CD4-positive, alpha-beta T cell treated with Interferon gamma for 1 hour (primary cell): Measurements from ENCODE around the gene FOXO1.

ENCODE experiments used
- DNase-seq: peaks from one replicate; pipeline ENCODE4 v3.0.0-alpha.2; 2020

The FOXO1 gene

DNA sequence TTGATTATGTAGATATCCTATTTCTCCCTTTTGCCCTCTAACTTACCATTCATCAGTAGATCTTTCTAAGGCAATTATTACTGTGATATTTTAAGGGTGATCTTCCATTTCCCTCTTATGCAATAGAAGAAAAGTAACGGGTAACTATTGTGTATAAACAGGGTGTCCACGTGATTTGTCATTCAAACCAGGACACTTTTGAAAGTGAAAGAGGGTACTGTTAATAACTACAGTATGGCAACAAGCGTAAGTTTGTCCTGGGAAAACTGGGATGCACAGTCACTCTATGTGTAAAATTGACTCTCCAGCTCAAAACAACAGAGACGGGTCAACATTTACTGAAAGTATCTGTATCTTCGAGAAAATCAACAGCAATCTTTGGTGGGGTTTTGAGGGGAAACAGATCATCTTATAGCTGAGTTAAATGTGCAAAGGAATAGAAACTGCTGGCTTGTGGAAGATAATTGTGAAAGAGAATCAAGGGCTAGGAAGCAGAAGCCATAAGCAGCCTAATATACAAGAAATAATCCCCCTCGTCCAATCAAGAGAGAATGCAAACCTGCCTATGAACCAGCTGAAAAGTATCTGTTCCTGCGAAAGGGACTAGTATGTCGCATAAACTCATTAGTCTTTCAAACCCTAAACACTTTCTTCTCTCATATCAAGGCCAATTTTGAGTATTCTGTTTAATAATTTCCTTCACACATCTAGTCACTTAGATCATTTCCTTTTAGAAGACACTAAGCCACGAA is 126.7 kb downstream of the FOXO1 start:
- no peak for DNase-seq

DNA sequence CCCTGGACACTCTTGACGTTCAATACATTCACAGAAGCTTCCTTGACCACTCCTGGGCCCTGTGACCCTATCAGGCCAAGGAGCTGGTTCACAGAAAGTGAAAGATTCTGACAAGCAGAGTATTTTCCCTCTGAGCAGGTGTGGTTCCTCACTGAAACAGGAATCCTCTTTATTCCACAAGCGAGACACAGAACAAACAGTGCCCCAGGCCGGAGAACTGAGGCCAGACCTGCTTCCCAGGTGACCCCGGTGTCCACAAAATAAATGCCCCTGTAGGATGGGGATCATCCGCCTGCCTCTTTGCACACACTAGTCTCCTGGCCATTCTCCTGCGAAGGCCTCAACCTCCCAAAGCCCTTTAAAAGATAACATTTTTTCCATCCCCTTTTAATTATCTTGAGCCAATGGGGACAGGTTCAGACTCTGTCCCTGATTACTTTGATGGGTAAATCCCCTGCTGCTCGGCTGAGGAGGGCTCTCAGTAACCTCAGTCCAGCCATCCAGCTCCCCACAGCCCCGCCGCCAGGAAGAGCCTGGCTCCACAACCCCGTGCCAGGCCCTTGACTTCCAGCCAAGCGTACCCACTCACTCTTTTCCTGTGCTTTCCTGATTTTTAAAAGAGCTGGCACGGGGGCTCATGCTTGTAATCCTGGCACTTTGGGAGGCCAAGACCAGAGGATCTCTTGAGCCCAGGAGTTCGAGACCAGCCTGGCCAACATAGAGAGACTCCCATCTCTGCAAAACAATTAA is 129.1 kb downstream of the FOXO1 start:
- DNase-seq = no peak

DNA sequence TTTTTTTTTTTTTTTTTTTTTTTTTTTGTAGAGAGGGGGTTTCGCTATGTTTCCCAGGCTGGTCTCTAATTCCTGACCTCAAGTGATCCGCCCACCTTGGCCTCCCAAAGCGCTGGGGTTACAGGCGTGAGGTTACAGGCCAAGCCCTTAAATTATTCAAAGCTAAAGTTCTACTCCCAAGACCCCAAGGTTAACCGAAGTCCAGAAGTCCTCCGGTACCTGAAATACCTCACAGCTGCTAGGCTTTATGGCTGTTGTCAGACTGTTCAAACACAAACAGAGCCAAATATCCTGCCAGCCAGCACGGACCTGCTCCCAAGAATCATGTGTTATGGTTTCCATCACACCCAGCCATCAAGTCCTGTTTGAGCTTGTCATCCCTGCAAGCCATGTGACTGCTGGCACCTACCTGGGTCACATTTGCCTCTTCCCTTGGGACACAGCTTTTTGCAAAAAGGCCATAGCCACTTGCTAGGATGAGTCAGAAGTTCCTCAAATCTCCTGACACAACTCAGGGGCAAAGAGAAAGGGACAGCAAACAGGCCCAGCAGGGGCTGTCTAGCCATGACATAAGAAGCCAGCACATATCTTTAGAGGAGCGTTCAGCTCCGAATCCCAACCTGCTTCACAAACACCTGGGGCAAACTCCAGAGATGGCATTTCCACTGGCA is 129.9 kb downstream of the FOXO1 start:
- no peak for DNase-seq

DNA sequence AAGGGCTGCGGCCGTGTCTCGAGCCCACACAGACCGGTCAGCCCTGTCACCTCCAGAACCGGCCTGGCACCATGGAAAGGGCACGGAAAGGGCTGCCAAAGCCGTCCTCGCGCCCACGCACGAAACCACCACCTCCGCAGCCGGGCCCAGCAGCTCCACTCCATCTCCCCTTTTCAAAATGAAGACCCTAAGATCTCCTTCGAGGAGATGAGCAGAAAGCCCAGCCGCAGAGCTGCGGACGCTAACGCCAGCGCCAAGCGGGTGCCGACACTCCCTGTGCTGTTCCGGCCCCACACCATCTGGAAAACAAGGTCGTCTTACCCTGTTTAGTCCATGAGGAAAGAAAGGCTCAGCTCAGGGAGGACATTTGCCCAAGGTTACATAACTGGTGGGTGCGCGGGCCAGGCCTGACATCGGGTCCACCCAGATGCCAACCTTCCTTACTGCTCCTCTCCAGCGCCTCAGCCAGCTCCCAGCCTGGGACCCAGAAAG is 131.1 kb downstream of the FOXO1 start:
- DNase-seq = no peak

DNA sequence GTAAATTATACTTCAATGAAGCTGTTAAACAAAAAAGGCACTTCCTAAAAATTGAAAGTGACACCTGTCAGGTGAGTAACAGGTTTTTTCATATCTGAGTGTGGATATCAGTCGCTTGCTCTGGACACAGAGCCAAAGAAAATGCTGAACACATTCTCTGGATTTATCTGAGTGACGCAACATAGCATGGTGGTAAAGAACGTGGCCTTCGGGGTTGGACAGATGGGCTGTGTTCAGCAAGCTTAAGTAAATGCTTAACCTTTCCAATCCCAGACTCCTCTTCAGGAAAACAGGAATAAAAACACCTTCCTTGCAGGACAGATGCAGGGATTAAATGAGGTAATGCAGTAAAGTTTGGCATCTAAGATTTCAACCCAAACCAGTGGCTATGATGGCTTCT is 132.0 kb downstream of the FOXO1 start:
- DNase-seq = no peak

DNA sequence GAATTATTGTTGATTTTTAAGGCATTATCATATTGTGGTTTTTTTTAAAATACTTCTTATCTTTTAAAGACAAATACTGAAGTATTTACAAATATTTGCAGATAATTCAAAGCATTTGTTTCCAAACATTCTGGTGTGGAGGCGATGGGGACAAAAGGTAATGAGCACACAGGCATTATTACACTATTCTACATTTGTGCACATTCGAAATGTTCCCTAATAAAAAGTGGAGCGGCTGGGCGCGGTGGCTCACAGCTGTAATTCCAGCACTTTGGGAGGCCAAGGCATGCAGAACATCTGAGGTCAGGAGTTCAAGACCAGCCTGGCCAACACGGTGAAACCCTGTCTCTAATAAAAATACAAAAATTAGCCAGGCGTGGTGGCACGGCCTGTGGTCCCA is 133.4 kb downstream of the FOXO1 start:
- DNase-seq = no peak

DNA sequence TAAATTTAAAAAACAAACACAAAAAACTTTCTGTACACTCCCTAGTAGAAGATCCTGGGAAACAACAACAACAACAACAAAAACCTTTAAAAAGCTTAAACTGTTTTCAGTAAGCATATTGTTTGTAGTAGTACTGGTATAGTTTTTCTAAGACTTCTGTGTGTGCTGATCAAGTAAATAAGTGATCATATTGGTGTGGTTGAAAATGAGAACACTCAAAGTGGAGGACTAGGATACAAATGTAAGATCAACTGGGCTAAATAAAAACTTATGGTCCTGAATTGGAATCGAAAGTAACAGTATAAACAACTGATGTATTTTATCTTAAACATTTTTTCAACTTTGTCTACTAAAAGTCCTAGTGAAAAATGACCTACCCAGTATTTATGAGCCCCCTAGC is 135.5 kb downstream of the FOXO1 start:
- DNase-seq = no peak

DNA sequence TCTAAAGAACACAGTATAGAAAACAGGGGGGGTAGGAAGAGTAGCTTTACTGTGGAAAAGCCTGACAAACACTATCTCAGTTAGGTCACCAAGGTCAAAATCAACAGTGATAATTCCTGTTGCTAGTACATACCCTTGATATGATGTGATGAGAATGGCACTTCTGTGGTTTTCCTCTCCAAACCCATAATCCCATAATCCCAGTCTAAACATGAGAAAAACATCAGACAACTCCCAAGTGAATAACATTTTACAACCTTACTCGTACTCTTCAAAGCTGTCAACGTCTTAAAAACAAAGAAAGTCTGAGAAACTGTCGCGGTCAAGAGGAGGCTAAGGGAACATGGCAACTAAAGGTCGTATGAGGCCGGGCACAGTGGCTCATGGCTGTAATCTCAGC is 137.6 kb downstream of the FOXO1 start:
- no peak for DNase-seq

DNA sequence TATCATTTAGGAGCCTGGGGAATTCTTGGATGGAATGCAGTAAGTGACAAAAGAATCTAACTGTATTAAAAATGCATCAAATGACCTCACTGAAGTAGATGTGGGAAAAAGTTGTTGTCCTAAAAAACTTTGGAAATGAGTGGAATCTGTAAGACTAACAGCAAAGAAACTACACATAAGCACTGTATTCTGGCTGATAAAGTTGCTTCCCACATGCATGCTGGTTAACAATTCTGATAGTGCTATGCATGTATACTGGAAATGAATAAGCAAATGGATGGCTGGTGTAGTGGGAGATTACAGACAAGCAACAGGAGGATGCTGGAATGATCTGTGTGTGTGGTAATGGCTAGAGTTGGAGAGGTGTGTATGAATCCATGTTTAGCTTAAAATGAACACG is 138.5 kb downstream of the FOXO1 start:
- no peak for DNase-seq

DNA sequence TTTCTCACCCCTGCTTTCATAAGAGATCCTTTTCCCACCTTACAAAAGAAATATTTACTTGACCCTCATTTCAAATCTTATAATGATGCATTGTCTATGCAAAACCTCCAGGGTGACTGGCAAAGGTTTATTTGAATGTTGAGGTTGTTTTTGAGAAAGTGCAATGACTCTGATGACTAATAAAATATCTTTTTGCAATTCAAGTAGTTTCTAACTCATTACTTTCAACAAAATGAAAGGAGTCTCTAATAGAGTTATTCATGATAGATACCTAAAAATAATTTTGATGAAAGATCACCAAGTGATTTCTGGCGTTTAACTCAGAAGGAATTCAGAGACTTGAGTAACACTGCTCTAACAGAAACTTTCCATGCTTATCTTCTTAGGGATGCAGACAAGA is 144.2 kb downstream of the FOXO1 start:
- DNase-seq = no peak

DNA sequence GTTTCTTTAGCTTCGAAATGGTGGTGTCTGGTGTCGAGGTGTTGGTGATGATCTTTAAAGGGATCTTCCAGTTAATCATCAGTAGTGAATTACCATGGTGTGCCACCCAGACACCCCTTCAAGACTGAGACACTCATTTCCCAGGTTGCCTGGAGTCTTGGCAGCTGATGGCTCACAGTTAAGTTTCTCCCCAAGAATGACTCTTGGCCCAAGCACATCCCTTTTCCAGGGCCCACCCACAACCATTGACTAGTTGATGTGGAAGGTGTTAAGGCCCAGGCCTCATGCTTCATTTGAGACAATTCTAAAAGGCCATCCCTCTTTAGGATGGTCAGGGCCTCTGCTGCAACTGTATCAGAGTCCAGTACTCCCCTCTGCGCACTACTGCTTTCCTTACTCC is 145.5 kb downstream of the FOXO1 start:
- DNase-seq = no peak

DNA sequence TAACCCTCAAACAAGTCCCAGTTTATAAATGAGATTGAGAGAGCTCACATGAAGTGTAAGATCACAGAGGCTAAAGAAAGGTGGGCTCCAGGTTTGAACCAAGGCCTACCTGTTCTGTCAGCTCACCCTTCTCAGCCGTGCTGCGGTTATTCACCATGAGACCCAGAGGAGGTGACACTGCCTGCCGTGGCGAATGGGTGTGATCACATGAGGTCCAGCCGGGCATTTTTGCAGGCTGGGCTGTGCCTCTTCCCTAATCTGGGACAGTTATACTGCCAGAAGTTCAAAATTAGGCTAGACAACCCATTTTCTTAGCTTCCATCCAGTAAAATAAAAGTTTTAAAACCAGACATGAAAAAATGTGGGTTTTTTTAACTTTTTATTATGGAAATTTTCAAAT is 146.8 kb downstream of the FOXO1 start:
- no peak for DNase-seq

DNA sequence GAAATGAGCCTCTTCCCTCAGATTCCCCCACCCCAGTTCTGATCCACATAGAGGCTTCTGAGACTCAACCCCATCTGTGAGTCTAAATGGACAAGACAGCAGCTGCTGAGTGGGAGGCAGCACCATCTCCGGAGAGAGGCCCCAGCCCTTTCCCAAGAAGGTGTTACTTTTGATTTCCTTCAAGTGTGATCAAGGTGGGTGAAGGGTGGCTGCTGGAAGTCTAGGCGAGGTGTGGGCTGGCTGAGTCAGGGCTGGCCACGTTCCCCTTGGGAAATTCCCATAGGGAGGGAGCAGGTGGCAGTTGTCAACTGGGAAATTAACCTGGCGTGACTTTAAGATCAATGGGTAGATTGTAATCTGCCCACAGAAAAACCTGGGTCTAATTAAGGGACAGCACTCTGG is 148.0 kb downstream of the FOXO1 start:
- DNase-seq = no peak

DNA sequence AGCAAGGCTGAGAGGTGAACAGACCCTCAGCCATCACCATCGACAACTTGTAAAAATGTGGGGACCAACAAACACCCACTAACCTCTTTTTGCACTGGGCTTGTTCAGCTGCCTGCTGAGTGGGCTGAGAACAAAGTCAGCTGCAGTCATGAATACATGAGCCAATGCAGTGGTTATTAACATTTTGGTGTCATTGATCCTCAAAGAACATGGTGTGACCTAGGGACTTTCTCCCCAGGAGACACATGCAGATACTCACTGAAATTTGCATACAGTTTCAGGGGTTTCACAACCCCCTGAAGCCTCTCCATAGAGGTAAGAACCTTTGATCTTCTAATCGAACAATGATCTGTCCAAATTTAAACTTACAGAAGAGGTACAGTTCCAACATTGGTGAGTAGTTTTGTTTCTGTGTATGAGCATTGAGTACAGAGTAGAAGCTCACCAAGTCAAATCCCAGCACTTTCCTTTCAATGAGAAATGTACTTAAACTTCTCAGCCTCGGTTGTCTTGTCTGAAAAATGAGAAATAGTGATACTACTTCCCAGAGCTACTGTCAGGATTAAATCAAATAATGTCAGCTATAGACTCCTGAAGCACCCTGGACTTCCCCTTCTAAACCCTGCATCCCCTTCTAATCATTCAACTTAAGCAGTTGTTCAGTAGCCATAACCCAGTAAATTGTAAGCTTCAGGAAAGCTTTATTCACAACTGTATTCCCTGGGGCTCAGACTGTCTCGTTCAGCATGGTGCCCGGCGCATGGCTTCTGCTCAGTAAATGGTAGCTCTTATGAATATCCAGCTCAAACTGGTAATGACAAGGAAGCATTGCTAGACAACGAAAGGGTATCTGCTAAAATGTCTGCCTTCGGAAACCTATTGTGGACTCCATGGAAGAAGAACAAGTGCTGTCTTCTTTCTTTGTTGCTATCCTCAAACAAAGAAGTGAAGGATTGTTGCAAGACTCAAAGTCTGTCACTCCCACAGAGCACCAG is 148.7 kb downstream of the FOXO1 start:
- no peak for DNase-seq

DNA sequence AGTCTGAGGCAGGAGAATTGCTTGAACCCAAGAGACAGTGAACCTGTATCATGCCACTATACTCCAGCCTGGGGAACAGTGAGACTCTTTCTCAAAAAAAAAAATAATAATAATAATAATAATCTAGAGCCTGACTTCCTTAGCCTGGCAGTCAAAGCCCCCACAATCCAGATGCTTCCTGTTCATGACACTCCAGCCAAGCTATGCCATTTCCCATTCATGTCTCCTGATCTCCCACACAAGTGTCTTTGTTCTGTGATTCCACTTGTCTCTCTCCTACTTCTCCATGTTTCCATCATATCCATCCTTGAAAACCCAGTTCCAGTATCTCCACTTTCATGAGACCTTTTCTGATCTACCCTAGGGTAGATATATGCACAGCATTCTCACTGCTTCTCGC is 150.7 kb downstream of the FOXO1 start:
- no peak for DNase-seq

DNA sequence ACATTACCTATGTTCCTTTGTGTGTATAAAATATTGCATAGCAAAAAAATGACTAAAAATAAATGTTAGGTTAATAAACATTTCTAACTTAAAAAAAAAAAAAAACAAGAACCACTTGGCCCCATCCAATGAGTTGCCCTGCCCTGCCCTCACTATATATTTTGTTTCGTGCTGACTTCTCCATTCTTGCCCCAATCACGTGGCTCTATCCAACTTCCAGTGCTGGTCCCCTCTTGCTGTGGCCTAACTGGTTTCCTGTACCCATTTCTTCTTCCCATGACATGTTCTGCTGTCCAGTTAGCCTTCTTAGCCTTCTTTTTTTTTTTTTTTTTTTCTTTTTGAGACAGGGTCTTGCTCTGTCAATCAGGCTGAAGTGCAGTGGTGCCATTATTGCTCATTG is 151.6 kb downstream of the FOXO1 start:
- no peak for DNase-seq

DNA sequence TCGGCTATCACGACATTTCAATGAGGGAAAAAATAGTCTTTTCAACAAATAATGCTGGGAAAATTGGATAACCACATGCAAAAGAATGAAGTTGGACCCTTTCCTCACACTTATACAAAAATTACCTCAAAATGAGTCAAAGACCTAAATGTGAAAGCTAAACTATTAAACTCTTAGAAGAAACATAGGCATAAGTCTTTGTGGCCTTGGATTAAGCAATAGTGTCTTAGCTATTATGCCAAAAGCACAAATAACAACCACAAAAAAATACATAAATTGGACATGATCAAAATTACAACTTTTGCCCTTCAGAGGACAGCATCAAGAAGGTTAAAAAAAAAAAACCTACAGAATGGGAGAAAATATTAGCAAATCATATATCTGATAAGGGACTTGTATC is 156.6 kb downstream of the FOXO1 start:
- DNase-seq = no peak

DNA sequence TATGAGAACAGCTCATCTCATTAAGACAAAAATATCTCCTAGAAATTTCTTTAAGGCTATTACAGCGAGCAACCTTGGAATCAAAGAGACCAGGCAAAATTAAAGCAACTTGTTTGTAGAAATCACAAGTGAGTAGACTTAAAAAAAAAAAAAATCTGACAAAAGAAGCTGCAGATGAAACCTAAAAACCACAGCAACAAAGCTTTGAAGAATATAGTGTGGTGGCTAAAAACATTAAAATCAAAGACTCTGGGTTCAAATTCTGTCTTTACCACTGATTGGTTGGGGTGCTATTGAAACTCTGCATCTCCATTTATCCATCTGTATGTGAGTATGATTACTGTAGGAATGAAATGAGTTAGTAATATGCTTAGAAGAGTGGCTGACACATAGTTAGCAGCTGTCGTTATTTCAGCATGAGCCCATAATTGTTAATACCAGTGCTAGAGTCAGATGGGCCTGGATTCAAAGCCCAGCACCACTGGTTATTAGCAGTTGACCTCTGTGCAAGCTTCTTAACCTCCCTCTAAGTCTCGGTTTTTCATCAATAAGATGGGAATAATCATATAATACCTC is 157.6 kb downstream of the FOXO1 start:
- no peak for DNase-seq

DNA sequence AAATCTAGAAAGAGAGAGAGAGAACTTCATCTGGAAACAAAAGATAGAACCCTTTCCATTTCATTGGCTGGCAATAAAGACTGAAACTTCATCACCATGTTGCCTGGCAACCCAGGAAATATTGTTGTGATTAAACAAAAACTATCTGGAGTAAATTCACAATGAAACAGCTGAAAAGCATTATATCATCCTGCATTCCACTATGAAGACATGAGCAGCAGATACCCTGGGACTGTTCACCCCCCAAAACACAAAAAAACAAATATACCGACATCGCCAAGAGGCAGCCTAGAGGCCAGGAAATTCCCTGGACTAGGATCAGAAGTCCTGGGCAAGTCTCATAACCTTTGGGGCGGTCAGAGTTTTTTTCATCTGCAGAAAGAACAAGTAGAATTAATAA is 158.3 kb downstream of the FOXO1 start:
- DNase-seq = no peak

DNA sequence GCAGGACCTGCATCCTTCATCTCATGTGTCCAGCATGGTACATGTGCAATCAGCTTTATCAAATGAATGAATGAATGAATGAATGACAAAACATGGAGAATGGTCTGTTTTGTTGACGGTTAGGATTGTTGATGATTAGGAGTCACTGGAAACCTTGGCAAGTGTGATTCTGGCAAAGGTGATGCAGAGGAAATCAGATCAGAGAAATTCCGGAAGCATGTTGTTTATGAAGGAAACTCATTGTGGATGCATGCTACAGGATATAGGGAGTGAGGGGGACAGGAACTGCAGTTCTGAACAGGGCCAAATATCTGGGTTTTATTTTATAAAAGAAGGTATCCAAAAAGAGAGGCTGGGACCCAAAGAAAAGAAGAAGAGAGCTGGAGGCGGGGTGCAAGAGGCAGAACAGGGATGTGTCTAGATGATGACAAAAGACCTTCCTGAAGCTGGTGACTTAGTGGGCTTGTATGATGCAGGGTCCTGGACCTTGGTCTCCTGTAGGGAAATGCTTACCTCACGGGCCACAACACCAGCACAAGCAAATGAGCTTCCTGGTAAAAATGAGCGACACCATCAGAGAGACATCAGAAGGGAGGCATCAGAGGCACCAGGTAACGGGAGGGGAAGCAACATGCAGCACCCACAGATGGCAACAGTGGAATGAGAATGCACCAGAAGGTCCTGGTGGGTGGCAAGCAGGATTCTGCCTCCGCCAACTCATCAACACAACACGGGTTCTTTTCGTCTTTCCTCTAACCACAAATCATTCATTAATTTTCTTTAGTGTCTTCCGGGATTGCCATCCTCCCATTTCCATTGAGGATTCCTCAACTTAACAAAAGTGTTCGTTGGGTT is 159.6 kb downstream of the FOXO1 start:
- DNase-seq = no peak
